NCI-H2196 (cell line): Measurements from ENCODE around the gene KLHL6.
A peak's percentile ranks its signal among the peaks of the same experiment; 100 is the strongest.
"Not testable (repeated sequence)": the region's sequence is repeated elsewhere in the genome, so short reads cannot be mapped to it uniquely, and the experiment has no call there.

Source experiments
- DNase-seq: peaks from one replicate; lab custom pipeline; 2025; ENCODE audit not compliant: unreplicated experiment; lab: John Stamatoyannopoulos, UW

KLHL6 gene

GRCh38 chr3:183570191-183570590 lies 14.7 kb upstream of the KLHL6 start:
- not testable (repeated sequence) for DNase-seq

- no peak for DNase-seq
Measured at GRCh38 chr3:183566880-183567279, 11.4 kb upstream of the KLHL6 start.

GRCh38 chr3:183564046-183564445 lies 8.5 kb upstream of the KLHL6 start:
- DNase-seq: no peak

GRCh38 chr3:183563536-183563874 lies 8.0 kb upstream of the KLHL6 start:
- DNase-seq: peak; percentile 40

- DNase-seq: no peak
Measured at GRCh38 chr3:183560607-183561006, 5.1 kb upstream of the KLHL6 start.

GRCh38 chr3:183558495-183558894 lies 3.0 kb upstream of the KLHL6 start:
- DNase-seq: no peak

GRCh38 chr3:183556722-183557121 lies 1.2 kb upstream of the KLHL6 start:
- no peak for DNase-seq

GRCh38 chr3:183554377-183554776 lies 1.1 kb downstream of the KLHL6 start:
- DNase-seq: no peak

GRCh38 chr3:183553334-183554026 lies 2.0 kb downstream of the KLHL6 start:
- no peak for DNase-seq

GRCh38 chr3:183551930-183552329 lies 3.6 kb downstream of the KLHL6 start:
- no peak for DNase-seq

GRCh38 chr3:183548262-183548769 lies 7.2 kb downstream of the KLHL6 start:
- no peak for DNase-seq

GRCh38 chr3:183546625-183547024 lies 8.9 kb downstream of the KLHL6 start:
- no peak for DNase-seq

- no peak for DNase-seq
Measured at GRCh38 chr3:183545708-183546107, 9.8 kb downstream of the KLHL6 start.

- no peak for DNase-seq
Measured at GRCh38 chr3:183542355-183542754, 13.2 kb downstream of the KLHL6 start.

- DNase-seq: no peak
Measured at GRCh38 chr3:183541738-183542137, 13.8 kb downstream of the KLHL6 start.

GRCh38 chr3:183541235-183541655 lies 14.3 kb downstream of the KLHL6 start:
- no peak for DNase-seq

GRCh38 chr3:183540501-183541234 lies 14.8 kb downstream of the KLHL6 start:
- no peak for DNase-seq

GRCh38 chr3:183539811-183540210 lies 15.7 kb downstream of the KLHL6 start:
- DNase-seq: no peak

- no peak for DNase-seq
Measured at GRCh38 chr3:183538486-183538885, 17.0 kb downstream of the KLHL6 start.

- DNase-seq: no peak
Measured at GRCh38 chr3:183537295-183537730, 18.2 kb downstream of the KLHL6 start.

GRCh38 chr3:183536238-183536880 lies 19.1 kb downstream of the KLHL6 start:
- no peak for DNase-seq

- DNase-seq: no peak
Measured at GRCh38 chr3:183534249-183534648, 21.3 kb downstream of the KLHL6 start.
